Erythroblast (primary cell): ENCODE results near the gene IL1RAPL1.

Experiments
- GATA1 ChIP-seq: IDR thresholded peaks from 2 replicates; pipeline ENCODE4 v1.6.1; 2011; ENCODE audit warnings: low read depth, mild to moderate bottlenecking, control low read depth, low read length, moderate library complexity
- POLR2A ChIP-seq: IDR thresholded peaks from 2 replicates; pipeline ENCODE4 v1.6.1; 2011; ENCODE audit warnings: mild to moderate bottlenecking, low read length

GRCh38 chrX:29090811-29091210 is 503.6 kb downstream of the IL1RAPL1 start:
- TF ChIP-seq POLR2A (no peak), GATA1 (no peak)
